GM12878 (cell line): ENCODE measurements around the gene CAMKMT. TPM values are rescaled to one million over a fixed set of nuclear protein-coding genes. Genes with fewer than 3 reads are reported as not detected.

Experiments
- ATAC-seq: fragments of 200-7000 bp; cut with Tn5 transposase; 3 replicates; pipeline ENCODE4 v1.9.1; 2020; ENCODE audit warnings: mild to moderate bottlenecking, moderate library complexity
- BruUV-seq: library from RNA; stranded (reverse); fragments of 400-500 nt; replicated peaks from 2 replicates; lab custom pipeline; 2021; lab: Mats Ljungman, UMichigan
- CTCF ChIA-PET: fragments of 300-600 bp; sonication (Branson Sonifier 250); formaldehyde crosslinking; extraction: SDS; loops from one replicate; lab custom pipeline; 2021; ENCODE audit warnings: inconsistent platforms; lab: Yijun Ruan, JAX
- POLR2A ChIA-PET: fragments of 350-600 bp; formaldehyde crosslinking; extraction: SDS; loops from one replicate; lab custom pipeline; 2021; ENCODE audit warnings: inconsistent platforms; lab: Charles Lee
- RAD21 ChIA-PET: fragments of 300-600 bp; sonication (Branson Sonifier 250); formaldehyde crosslinking; loops from one replicate; lab custom pipeline; 2023; ENCODE audit warnings: antibody characterized with exemption; ENCODE audit not compliant: unreplicated experiment; lab: Charles Lee
- SMC1A ChIA-PET: fragments of 300-600 bp; sonication (Branson Sonifier 250); formaldehyde crosslinking; loops from one replicate; lab custom pipeline; 2023; ENCODE audit not compliant: unreplicated experiment, uncharacterized antibody; lab: Charles Lee
- DNase-seq: peaks from one replicate; pipeline ENCODE4 v3.0.0-alpha.2; 2011; ENCODE audit warnings: low read depth, low spot score
- FAIRE-seq: peaks from 3 replicates; lab custom pipeline; 2011; peaks lifted over from hg19 to GRCh38; lab: Jason Lieb, UNC
- H2AFZ ChIP-seq: 2 replicates; pipeline ENCODE4 v1.6.0; 2011; ENCODE audit warnings: low read depth, low read length, control low read depth; ENCODE audit not compliant: control insufficient read depth
- H3K27ac ChIP-seq: 2 replicates; pipeline ENCODE4 v1.5.1; 2011; ENCODE audit warnings: control low read depth; ENCODE audit not compliant: control insufficient read depth, insufficient read depth
- H3K27me3 ChIP-seq, 2 experiments: replicated peaks in 1 of 2; 2 replicates each; pipeline versions ENCODE4 v1.6.0 to v1.6.1; 2011; ENCODE audit warnings: low read length in 1 of 2; ENCODE audit not compliant: control insufficient read depth in 2 of 2, insufficient read depth in 2 of 2
- H3K36me3 ChIP-seq, 2 experiments: 2 replicates each; pipeline ENCODE4 v1.5.1; 2011; ENCODE audit warnings: low read length in 1 of 2; ENCODE audit not compliant: control insufficient read depth in 2 of 2, insufficient read depth in 2 of 2
- H3K4me1 ChIP-seq: 2 replicates; pipeline ENCODE4 v1.6.1; 2011; ENCODE audit warnings: mild to moderate bottlenecking, low read length, moderate library complexity, mixed read lengths; ENCODE audit not compliant: control insufficient read depth, insufficient read depth
- H3K4me2 ChIP-seq: 2 replicates; pipeline ENCODE4 v1.6.0; 2011; ENCODE audit warnings: control low read depth; ENCODE audit not compliant: control insufficient read depth, insufficient read depth
- H3K4me3 ChIP-seq: fragments of 200-600 bp; sonication (generic); 2 replicates; pipeline ENCODE4 v1.5.1; 2016
- H3K79me2 ChIP-seq: 2 replicates; pipeline ENCODE4 v1.6.0; 2011; ENCODE audit warnings: low read length; ENCODE audit not compliant: control insufficient read depth, insufficient read depth
- H3K9ac ChIP-seq: 2 replicates; pipeline ENCODE4 v1.8.0; 2011; ENCODE audit warnings: low read length, control low read depth, mixed read lengths; ENCODE audit not compliant: control insufficient read depth, insufficient read depth
- H3K9me3 ChIP-seq: replicated peaks from 3 replicates; pipeline ENCODE4 v1.5.1; 2011; ENCODE audit warnings: mild to moderate bottlenecking, low read length; ENCODE audit not compliant: control insufficient read depth, insufficient read depth
- H4K20me1 ChIP-seq: 2 replicates; pipeline ENCODE4 v1.6.0; 2011; ENCODE audit not compliant: control insufficient read depth, insufficient read depth
- CUX1 ChIP-seq: IDR thresholded peaks from 2 replicates; pipeline ENCODE4 v1.6.1; 2012; ENCODE audit warnings: improper control_type of control experiment, low read depth, low read length; ENCODE audit not compliant: insufficient replicate concordance
- E2F8 ChIP-seq: fragments of 450-650 bp; IDR thresholded peaks from 2 replicates; pipeline ENCODE4 v1.6.1; 2018; ENCODE audit warnings: mild to moderate bottlenecking, low read depth, moderate library complexity; ENCODE audit not compliant: partially characterized antibody
- EGR1 ChIP-seq, 2 experiments: IDR thresholded peaks; 1 replicate in 1 of 2; 2 replicates in 1 of 2; pipeline ENCODE4 v1.6.1; 2011 to 2012; ENCODE audit warnings: low read depth in 2 of 2, low read length in 2 of 2, borderline replicate concordance in 1 of 2, mild to moderate bottlenecking in 1 of 2, moderate library complexity in 1 of 2
- SMAD1 ChIP-seq: fragments of 450-650 bp; IDR thresholded peaks from 2 replicates; pipeline ENCODE4 v1.6.1; 2018; ENCODE audit warnings: mild to moderate bottlenecking, low read depth; ENCODE audit not compliant: partially characterized antibody
- SP1 ChIP-seq: IDR thresholded peaks from one replicate; pipeline ENCODE4 v1.6.1; 2011; ENCODE audit warnings: low read depth, low read length
- WGBS: methylation state at CpG from one replicate; pipeline ENCODE4 v1.1.6; 2016; ENCODE audit warnings: low lambda C conversion rate; ENCODE audit not compliant: insufficient replicate concordance, insufficient coverage; ENCODE audit errors: missing lambda C conversion rate; 5-methylcytosine and 5-hydroxymethylcytosine counted together
- in situ Hi-C: fragments of 300-500 bp; cut with MboI; formaldehyde crosslinking; loops from 9 replicates; pipeline ENCODE4 v1.14.3; 2018; ENCODE audit warnings: mixed read lengths
- intact Hi-C: fragments of 100-400 bp; cut with micrococcal nuclease; formaldehyde crosslinking; loops from one replicate; pipeline ENCODE4 v1.14.2; 2022; ENCODE audit not compliant: unreplicated experiment
- polyA plus RNA-seq, 11 experiments: library from polyadenylated mRNA; depleted of rRNA in 4 of 11; unstranded in 6 of 11; stranded (reverse) in 5 of 11; fragments of >200 nt; fragmentation: Nextera tagmentation in 4 of 11; fragmentation: Illumina TruSeq in 1 of 11; extraction: Ambion mirVana in 4 of 11; extraction: Trizol in 1 of 11; gene quantifications; 1 replicate in 1 of 11; 2 replicates in 10 of 11; pipeline versions ENCODE4 v1.2.1 to v1.2.3, GENCODE V29; 2011 to 2016; ENCODE audit warnings: inconsistent platforms in 2 of 11, missing spikeins in 2 of 11, low read depth in 1 of 11
- total RNA-seq, 4 experiments: library from RNA; depleted of rRNA in 3 of 4; stranded (reverse); fragments of >200 nt in 3 of 4; fragmentation: Illumina TruSeq in 1 of 4; extraction: Trizol in 1 of 4; gene quantifications; 2 replicates each; pipeline versions ENCODE4 v1.2.1 to v1.2.3, GENCODE V29; 2013 to 2021

The CAMKMT gene
- total and polyA plus RNA-seq, 10 of the 15 experiments (the other 5 are each of a cell fraction or from before 2014, with no cell fraction given): 2.7 to 16.0 (median 11.8) TPM

GRCh38 chr2:44358503-44358902 is 3.2 kb upstream of the CAMKMT start (continued):
- TF ChIP-seq E2F8: no peak
- peak; percentile 85 for TF ChIP-seq SMAD1
- TF ChIP-seq, all 136 proteins: peak for 13

- 3% methylated on average over 19 of the region's 19 CpGs for WGBS
- Histone ChIP-seq H3K9ac (peak overlapping the region; percentile 99), H3K27ac (peak overlapping the region; percentile 100), H3K79me2 (peaks cover 27% of the 10 kb centered on the region), H3K36me3 (no peaks in the 10 kb centered on the region), H3K4me1 (peaks cover 10% of the 10 kb centered on the region), H3K9me3 (no peaks in the 10 kb centered on the region), H3K4me2 (peak overlapping the region; percentile 86), H4K20me1 (no peaks in the 10 kb centered on the region), H3K4me3 (peak overlapping the region; percentile 83), H2AFZ (peak overlapping the region; percentile 100), H3K27me3 (no peaks in the 10 kb centered on the region)
- ChIA-PET SMC1A (interaction anchor here (0.8 to 4.0 kb wide), 8 partner anchors 10 to 256 kb away, joined by 3 to 13 read pairs (median 6); no protein-coding TSS in a partner anchor), RAD21 (interaction anchor here (1.0 to 1.7 kb wide), 6 partner anchors 22 to 595 kb away, joined by 3 to 8 read pairs (median 5); partner anchors contain the start of gene PPM1B), POLR2A (interaction anchor here (0.9 to 2.6 kb wide), 8 partner anchors 10 to 216 kb away, joined by 3 to 14 read pairs (median 3); partner anchors contain the start of gene PPM1B), CTCF (interaction anchor here (0.6 to 2.5 kb wide), 15 partner anchors 8 to 594 kb away, joined by 3 to 9 read pairs (median 3); no protein-coding TSS in a partner anchor)
- in situ Hi-C loops (no loop called here), intact Hi-C loops (no loop called here)
- TSS peak; percentile 63 for BruUV-seq
- FAIRE-seq (no peak), ATAC-seq (peak; percentile 10), DNase-seq (no peak)
- TF ChIP-seq EGR1 (IDR thresholded peaks at IDR 0.05; ENCODE audit: borderline replicate concordance in 1 of 2, low read depth in 2 of 2, low read length in 2 of 2) (0 out of 3 replicates have a peak, but pooled peaks of 1 of the 2 experiments have one; percentile 27), SP1 (no peak), CUX1 (no peak)
These were observed 908 bp upstream of the CAMKMT start for GRCh38 chr2:44360749-44361329.
